NCI-H146 treated with DMSO at 0.1 percent for 48 hours (cell line): Measurements from ENCODE around the gene TMPRSS7.
A peak's percentile ranks its signal among the peaks of the same experiment; 100 is the strongest.

Experiments
- DNase-seq: peaks from one replicate; lab custom pipeline; 2025; ENCODE audit not compliant: unreplicated experiment; lab: John Stamatoyannopoulos, UW

The TMPRSS7 gene

DNA sequence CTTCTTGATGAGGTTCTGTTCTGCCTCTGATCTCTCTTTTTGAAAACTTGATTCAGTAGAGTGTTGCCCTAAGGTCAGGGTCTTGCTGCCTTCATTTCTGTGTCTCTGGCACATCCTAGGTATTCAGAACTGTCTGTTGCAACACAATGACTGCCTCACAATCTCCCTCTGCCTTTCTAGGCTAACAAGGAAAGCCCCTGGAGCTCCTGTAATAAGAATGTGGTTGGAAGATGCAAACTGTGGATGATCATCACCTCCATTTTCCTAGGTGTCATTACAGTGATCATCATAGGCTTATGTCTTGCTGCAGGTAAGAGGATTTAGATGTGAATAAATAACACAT, 58.6 kb downstream of the TMPRSS7 start:
- no peak for DNase-seq

- DNase-seq, result no peak
Measured at GRCh38 chr3:112095731-112096130, 61.2 kb downstream of the TMPRSS7 start.

GRCh38 chr3:112096176-112096575, 61.6 kb downstream of the TMPRSS7 start:
- no peak for DNase-seq

- DNase-seq, result no peak
Measured at GRCh38 chr3:112097378-112097777, 62.8 kb downstream of the TMPRSS7 start.

DNA sequence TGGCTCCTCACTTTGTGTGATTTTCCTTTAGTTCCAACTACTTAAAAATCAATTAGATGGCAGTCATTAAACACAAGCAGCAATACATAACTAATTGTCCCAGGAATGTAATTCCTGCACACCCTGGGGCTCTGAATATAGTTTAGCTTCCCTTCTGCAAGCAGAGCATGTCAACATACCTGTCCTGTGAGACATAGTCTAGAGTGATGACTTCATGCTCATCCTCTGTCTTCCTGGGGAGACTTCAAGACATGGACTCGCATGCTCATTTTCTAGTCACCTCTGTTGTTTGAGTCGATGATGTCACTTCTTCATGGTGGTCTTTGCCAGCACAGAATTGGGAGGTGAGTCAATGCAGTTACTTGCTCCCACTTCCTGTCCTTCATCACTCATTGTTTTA, 67.4 kb downstream of the TMPRSS7 start:
- DNase-seq, result peak; percentile 69

DNA sequence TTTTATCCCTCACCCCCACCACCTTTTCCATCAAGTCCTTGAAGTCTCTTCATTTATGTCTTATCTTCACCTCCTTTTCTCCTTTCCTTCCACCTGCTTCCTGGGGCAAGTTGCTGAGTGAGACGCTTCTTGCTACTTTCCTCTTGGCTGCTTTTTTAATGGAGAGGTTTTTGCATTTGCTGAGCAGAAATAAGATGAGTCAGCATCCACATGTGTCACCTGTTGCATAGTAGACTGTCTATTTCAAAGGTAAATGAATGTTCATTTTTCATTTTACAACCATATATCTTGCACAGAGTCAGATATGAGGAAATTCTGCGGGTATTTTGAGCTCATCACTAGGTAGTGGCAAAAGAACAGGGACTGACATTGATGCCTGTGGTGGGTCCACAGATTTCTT, 70.2 kb downstream of the TMPRSS7 start:
- DNase-seq, result no peak

- DNase-seq, result peak; percentile 95
Measured at GRCh38 chr3:112109322-112109721, 74.8 kb downstream of the TMPRSS7 start.

- DNase-seq, result peak; percentile 79
Measured at GRCh38 chr3:112111785-112112402, 77.4 kb downstream of the TMPRSS7 start.

DNA sequence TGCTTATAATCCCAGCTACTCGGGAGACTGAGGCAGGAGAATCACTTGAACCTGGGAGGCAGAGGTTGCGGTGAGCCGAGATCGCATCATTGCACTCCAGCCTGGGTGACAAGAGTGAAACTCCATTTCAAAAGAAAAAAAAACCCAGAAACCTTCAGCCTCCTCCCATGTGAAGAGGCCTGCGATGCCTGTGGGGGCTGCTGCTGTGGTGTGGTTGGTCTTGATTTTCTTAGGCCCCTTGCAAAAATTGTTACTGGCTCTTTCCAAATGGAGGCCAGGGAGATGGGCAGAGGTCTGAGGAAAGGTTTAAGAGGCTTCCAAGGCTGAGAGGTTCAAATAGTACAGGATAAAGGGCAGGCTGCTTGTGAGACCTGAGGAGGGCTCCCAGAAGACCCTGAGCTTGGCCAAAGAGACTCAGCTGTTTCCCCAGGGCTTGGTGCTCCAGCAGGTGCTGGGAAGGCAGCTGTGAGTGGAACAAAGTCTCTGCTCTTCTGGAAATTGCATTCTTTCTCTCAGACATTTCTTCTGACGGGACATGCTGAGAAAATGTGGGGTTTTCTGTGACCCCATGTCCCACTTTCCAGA, 80.1 kb downstream of the TMPRSS7 start:
- DNase-seq, result no peak

GRCh38 chr3:112115161-112115739, 80.7 kb downstream of the TMPRSS7 start:
- no peak for DNase-seq

DNA sequence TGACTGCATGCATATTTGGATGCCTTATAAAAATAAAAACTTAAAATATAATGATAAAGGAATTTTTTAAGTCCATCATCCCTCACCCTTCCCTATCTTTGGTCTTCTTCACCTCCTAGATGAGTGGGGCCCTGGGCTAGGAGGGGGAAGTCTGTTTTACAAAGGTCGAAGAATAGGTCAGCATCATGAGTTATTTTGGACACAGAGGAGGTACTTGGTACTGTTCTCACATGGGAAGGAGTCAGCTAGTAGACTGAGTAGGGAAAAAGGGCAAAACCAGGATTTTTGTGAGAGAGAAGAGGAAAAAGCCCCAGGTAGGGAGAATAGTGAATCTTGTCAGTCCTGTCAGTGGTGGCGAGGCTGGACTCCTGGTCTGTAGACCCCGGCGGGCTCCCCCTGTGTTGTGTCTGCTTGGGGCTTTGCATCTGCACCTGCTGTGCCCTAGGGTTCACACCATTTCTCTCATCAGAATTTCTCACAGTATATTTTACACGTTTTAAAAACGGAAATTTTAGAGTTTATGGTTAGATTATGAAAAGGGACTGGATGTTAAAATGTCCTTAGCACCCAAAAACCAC, 81.4 kb downstream of the TMPRSS7 start:
- no peak for DNase-seq

- DNase-seq, result no peak
Measured at GRCh38 chr3:112116748-112117186, 82.2 kb downstream of the TMPRSS7 start.

DNA sequence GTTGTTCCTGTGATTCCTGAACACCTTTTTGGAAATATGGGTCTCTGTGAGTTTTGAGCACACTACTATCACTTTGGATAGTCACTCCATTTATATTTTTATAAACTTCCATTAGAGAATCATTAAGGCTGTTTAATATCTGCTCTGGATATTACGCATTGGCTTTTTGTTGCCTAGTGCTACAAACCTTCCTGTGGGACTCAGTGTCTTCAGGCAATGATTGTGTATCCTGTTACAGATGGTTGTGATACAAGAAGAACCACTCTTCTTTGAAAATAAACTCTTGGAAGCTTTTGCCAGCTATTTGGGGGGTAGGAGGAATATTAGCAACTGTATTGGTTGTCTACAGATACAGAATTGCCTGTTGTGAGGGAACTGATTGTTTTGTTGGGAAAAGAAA, 82.9 kb downstream of the TMPRSS7 start:
- DNase-seq, result no peak

GRCh38 chr3:112117841-112118571, 83.5 kb downstream of the TMPRSS7 start:
- no peak for DNase-seq

GRCh38 chr3:112119962-112120836, 85.7 kb downstream of the TMPRSS7 start:
- no peak for DNase-seq

DNA sequence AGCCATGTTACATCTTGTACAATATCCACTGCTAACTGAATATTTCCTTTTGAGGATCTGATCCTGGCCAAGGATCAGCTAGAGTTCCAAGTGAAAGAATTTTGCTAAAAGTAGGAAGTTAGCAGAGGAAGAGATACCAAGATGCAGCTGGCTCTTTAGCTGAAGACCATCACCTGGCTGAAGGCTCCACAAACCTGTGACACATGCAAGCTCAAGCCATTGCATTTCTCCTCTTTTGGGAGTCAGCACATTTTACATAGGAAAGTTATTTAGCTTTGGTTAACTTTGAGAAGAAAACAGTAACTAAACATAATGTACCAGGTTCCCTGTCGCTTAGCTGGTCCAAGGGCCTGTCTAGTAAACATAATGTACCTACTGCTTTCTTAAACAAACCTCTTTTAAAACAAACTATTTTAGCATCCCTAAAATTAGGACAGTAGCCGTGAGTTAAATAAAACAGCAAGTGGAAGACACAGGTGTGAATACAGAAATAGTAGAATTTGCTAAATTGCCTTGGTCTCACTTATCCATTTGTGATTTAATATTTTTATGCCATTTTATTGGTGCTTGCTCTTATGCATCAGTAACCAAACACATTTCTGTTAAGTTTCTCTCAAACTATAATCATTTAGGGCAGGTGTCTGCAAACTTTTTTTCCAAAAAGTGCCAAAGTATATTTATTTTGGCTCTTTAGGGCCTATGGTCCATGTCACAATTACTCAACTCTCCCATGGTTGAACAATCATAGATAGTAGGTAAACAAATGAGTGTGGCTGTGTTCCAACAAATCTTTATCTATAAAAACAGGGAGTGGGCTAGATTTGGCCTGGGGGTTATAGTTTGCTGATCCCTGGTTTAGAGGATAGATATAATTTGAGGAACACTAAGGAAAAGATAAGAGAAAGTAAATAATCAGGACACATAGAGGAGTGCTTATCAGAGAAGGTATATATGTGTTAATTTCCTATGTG, 87.3 kb downstream of the TMPRSS7 start:
- DNase-seq, result peak; percentile 46

DNA sequence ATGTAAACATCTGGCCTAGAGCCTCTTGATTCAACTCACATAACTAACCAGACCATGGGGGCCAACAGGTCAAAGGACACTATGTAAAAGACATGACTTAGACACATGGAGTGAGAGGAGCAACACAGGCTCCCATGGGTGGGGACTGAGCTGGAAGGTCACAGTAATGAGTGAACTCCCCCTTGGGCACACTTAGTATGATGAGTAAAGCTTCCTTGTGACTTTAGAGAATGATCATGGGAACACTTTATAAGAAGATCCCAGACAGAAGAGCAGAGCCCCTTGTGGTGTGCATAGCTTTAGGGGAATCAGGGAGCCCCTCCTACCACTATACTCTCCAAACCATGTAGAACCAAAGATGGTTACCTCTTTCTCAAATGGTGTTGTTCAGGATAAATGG, 88.3 kb downstream of the TMPRSS7 start:
- DNase-seq, result no peak

- no peak for DNase-seq
Measured at GRCh38 chr3:112123548-112123947, 89.0 kb downstream of the TMPRSS7 start.

GRCh38 chr3:112124907-112125607, 90.5 kb downstream of the TMPRSS7 start:
- no peak for DNase-seq
